ENCODE measurements around the gene DTNBP1. TPM values are rescaled to one million over a fixed set of nuclear protein-coding genes. Genes with fewer than 3 reads are reported as not detected.

The DTNBP1 gene
- polyA plus RNA-seq, 2 of the 4 experiments (the other 2 are of a cell fraction), result 8.4 to 8.7 TPM

- ATAC-seq (no peak), FAIRE-seq (no peak), DNase-seq (ENCODE audit: low read depth in 1 of 2, low spot score in 1 of 2) (no peak)
- Histone ChIP-seq H3K4me2 (no peak overlapping the region), H3K9me3 (no peaks in the 10 kb centered on the region), H3K4me1 (no peaks in the 10 kb centered on the region), H3K4me3 (no peak overlapping the region), H3K27ac (no peak overlapping the region)
- WGBS (ENCODE audit: missing lambda C conversion rate), result 100% methylated on average over 1 of the region's 1 CpG
- ChIA-PET CTCF (no interaction called here), POLR2A (no interaction called here)
- TF ChIP-seq ZC3H11A (IDR thresholded peaks at IDR 0.05) (no peak), FOSL2 (IDR thresholded peaks at IDR 0.05) (no peak), FOSL2 (CRISPR knock-in tag; IDR thresholded peaks at IDR 0.05) (no peak), EHF (CRISPR knock-in tag; IDR thresholded peaks at IDR 0.05) (no peak), POLR2AphosphoS2 (conservative IDR thresholded peaks at IDR 0.05; ENCODE audit: low read length) (no peak), EHMT2 (IDR thresholded peaks at IDR 0.05; ENCODE audit: low read depth) (no peak), RAD21 (conservative IDR thresholded peaks at IDR 0.05 in 1 of 2, IDR thresholded peaks at IDR 0.05 in 1 of 2) (no peak), CHD4 (IDR thresholded peaks at IDR 0.05; ENCODE audit: borderline replicate concordance) (no peak), MAZ (IDR thresholded peaks at IDR 0.05; ENCODE audit: borderline replicate concordance, low read depth, low read length) (no peak), RFX5 (IDR thresholded peaks at IDR 0.05) (no peak), ZNF302 (CRISPR knock-in tag; IDR thresholded peaks at IDR 0.05) (no peak), ZFP36 (IDR thresholded peaks at IDR 0.05; ENCODE audit: borderline replicate concordance, partially characterized antibody) (no peak), CBX8 (IDR thresholded peaks at IDR 0.05) (no peak)
These were observed 106.1 kb downstream of the DTNBP1 start for GRCh38 chr6:15556711-15557110.

DNA sequence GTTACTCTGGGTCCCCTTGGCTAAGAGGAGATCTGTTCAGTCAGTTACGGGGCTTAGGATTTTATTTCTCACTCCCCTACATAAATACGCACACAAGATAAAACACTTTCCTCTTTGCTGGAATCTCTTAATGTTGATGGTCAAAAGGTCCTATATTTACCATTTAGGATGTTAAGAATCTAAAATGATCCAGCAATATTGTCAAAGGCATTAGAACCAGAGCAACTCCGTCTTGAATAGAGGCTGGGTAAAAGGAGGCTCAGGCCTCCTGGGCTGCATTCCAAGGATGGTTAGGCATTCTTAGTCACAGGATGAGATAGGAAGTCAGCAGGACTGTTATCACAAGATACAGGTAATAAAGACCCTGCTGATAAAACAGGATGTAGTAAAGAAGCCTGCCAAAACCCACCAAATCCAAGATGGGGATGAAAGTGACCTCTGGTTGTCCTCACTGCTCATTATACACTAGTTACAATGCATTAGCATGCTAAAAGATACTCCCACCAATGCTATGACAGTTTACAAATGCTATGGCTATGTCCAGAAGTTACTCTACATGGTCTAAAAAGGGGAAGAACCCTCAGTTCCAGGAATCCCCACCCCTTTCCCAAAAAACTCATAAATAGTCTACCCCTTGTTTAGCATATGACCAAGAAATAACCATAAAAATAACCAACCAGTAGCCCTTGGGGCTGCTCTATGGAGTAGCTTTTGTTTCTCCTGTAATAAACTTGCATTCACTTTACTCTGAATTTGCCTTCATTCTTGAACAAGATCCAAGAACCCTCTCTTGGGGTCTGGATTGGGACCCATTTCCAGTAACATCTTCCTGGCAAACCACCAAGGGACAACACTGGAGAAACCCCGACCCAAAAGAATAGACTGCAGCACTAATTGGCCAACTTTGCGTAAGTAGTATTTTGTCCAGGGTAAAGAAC, 107.5 kb downstream of the DTNBP1 start:
- ATAC-seq (no peak), FAIRE-seq (no peak), DNase-seq (ENCODE audit: low read depth in 1 of 2, low spot score in 1 of 2) (no peak)
- WGBS (ENCODE audit: missing lambda C conversion rate), result 91% methylated on average over 5 of the region's 5 CpGs
- POLR2A ChIA-PET, result no interaction called here
- TF ChIP-seq RFX5 (IDR thresholded peaks at IDR 0.05) (no peak), KDM5A (IDR thresholded peaks at IDR 0.05) (no peak), MYC (IDR thresholded peaks at IDR 0.05; ENCODE audit: borderline replicate concordance, low read length) (no peak), HOXB5 (CRISPR knock-in tag; IDR thresholded peaks at IDR 0.05) (no peak), EHMT2 (IDR thresholded peaks at IDR 0.05; ENCODE audit: low read depth) (no peak), JUNB (IDR thresholded peaks at IDR 0.05) (no peak), RNF2 (IDR thresholded peaks at IDR 0.05; ENCODE audit: borderline replicate concordance, low read depth) (no peak), KDM1A (IDR thresholded peaks at IDR 0.05; ENCODE audit: low read depth) (no peak), RAD21 (conservative IDR thresholded peaks at IDR 0.05 in 1 of 2, IDR thresholded peaks at IDR 0.05 in 1 of 2) (no peak), RARB (CRISPR knock-in tag; IDR thresholded peaks at IDR 0.05) (no peak), CBX2 (IDR thresholded peaks at IDR 0.05; ENCODE audit: borderline replicate concordance, low read depth) (no peak), JUN (IDR thresholded peaks at IDR 0.05) (no peak), SMC3 (IDR thresholded peaks at IDR 0.05) (no peak), HOXA7 (CRISPR knock-in tag; IDR thresholded peaks at IDR 0.05) (no peak)
- TF ChIP-seq, protein P1, sequence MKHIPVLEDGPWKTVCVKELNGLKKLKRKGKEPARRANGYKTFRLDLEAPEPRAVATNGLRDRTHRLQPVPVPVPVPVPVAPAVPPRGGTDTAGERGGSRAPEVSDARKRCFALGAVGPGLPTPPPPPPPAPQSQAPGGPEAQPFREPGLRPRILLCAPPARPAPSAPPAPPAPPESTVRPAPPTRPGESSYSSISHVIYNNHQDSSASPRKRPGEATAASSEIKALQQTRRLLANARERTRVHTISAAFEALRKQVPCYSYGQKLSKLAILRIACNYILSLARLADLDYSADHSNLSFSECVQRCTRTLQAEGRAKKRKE (CRISPR knock-in tag; IDR thresholded peaks at IDR 0.05; ENCODE audit: low read depth), result no peak
- no peak overlapping the region for H3K27ac ChIP-seq
- no peaks in the 10 kb centered on the region for H3K9me3 ChIP-seq
- H3K4me3 ChIP-seq, result no peak overlapping the region
- H3K4me2 ChIP-seq, result no peak overlapping the region
- CTCF ChIA-PET, result no interaction called here
- H3K4me1 ChIP-seq, result no peaks in the 10 kb centered on the region

DNA sequence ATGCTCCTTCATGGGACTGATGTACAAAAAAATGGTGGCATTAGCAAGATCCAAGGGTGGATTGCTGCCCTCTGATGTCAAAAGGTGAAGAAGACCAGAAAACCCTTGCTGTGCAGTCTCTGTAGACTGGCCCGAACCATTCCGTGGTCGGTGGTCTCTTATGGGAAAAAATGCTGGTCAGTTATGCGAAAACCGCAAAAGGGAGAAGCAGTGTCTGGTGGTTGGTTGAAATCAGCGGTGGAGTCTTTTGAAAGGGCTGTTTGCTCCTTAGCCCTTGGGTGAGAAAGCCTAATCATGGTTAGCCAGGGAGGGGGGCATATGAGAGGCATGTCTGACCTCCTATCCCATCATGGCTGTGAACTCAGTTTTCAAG, 108.1 kb downstream of the DTNBP1 start:
- no peak overlapping the region for H3K4me3 ChIP-seq
- no peak for TF ChIP-seq PBX3 (IDR thresholded peaks at IDR 0.05)
- TF ChIP-seq, protein P2, sequence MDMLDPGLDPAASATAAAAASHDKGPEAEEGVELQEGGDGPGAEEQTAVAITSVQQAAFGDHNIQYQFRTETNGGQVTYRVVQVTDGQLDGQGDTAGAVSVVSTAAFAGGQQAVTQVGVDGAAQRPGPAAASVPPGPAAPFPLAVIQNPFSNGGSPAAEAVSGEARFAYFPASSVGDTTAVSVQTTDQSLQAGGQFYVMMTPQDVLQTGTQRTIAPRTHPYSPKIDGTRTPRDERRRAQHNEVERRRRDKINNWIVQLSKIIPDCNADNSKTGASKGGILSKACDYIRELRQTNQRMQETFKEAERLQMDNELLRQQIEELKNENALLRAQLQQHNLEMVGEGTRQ (IDR thresholded peaks at IDR 0.05), result no peak
- TF ChIP-seq HEYL (CRISPR knock-in tag; IDR thresholded peaks at IDR 0.05), result no peak
- TF ChIP-seq E2F6 (IDR thresholded peaks at IDR 0.05; ENCODE audit: borderline replicate concordance, low read depth), result no peak
- no peak for TF ChIP-seq SREBF2 (IDR thresholded peaks at IDR 0.05)
- no peak for TF ChIP-seq HOXA7 (CRISPR knock-in tag; IDR thresholded peaks at IDR 0.05)
- TF ChIP-seq KDM1A (IDR thresholded peaks at IDR 0.05; ENCODE audit: low read depth), result no peak
- no peak for TF ChIP-seq ZSCAN20 (CRISPR knock-in tag; IDR thresholded peaks at IDR 0.05)
- no peaks in the 10 kb centered on the region for H3K4me1 ChIP-seq
- POLR2A ChIA-PET, result no interaction called here
- WGBS (ENCODE audit: missing lambda C conversion rate), result 87% methylated on average over 6 of the region's 6 CpGs
- H3K4me2 ChIP-seq, result no peak overlapping the region
- CTCF ChIA-PET, result no interaction called here
- no peak overlapping the region for H3K27ac ChIP-seq
- FAIRE-seq, result no peak
- DNase-seq (ENCODE audit: low read depth in 1 of 2, low spot score in 1 of 2), result no peak
- no peaks in the 10 kb centered on the region for H3K9me3 ChIP-seq
- ATAC-seq, result no peak
